GM23338 (cell line): ENCODE measurements around the gene TM6SF1. TPM values are rescaled to one million over a fixed set of nuclear protein-coding genes. Genes with fewer than 3 reads are reported as not detected.

ENCODE experiments used
- ATAC-seq: fragments of 200-7000 bp; cut with Tn5 transposase; 3 replicates; pipeline ENCODE4 v1.9.1; 2020
- DNase-seq: peaks from one replicate; pipeline ENCODE4 v3.0.0-alpha.2; 2015; ENCODE audit warnings: low spot score
- H2AFZ ChIP-seq: fragments of 200-600 bp; sonication (generic); 2 replicates; pipeline ENCODE4 v1.8.0; 2016; ENCODE audit warnings: antibody characterized with exemption, mild to moderate bottlenecking, moderate library complexity
- H3F3A ChIP-seq: fragments of 200-600 bp; sonication (generic); replicated peaks from 2 replicates; pipeline ENCODE4 v1.8.0; 2017; ENCODE audit warnings: antibody characterized with exemption, mixed run types, low read depth
- H3K27ac ChIP-seq: fragments of 200-600 bp; sonication (generic); 2 replicates; pipeline ENCODE4 v1.6.1; 2016; ENCODE audit warnings: low read depth
- H3K27me3 ChIP-seq: fragments of 200-600 bp; sonication (generic); 2 replicates; pipeline ENCODE4 v1.8.0; 2016; ENCODE audit warnings: mild to moderate bottlenecking, mixed run types, moderate library complexity; ENCODE audit not compliant: insufficient read depth
- H3K36me3 ChIP-seq: fragments of 200-600 bp; sonication (generic); 2 replicates; pipeline ENCODE4 v1.8.0; 2016; ENCODE audit warnings: mild to moderate bottlenecking; ENCODE audit not compliant: insufficient read depth
- H3K4me1 ChIP-seq: fragments of 200-600 bp; sonication (generic); 2 replicates; pipeline ENCODE4 v1.8.0; 2016; ENCODE audit warnings: mild to moderate bottlenecking, moderate library complexity; ENCODE audit not compliant: insufficient read depth
- H3K4me2 ChIP-seq: fragments of 200-600 bp; sonication (generic); 2 replicates; pipeline ENCODE4 v1.7.1; 2017; ENCODE audit warnings: mixed run types
- H3K4me3 ChIP-seq: fragments of 200-600 bp; sonication (generic); 2 replicates; pipeline ENCODE4 v1.6.1; 2016; ENCODE audit warnings: mixed run types
- H3K79me2 ChIP-seq: fragments of 200-600 bp; sonication (generic); replicated peaks from 2 replicates; pipeline ENCODE4 v1.8.0; 2017; ENCODE audit warnings: mild to moderate bottlenecking; ENCODE audit not compliant: insufficient read depth
- H3K9me2 ChIP-seq: fragments of 200-600 bp; sonication (generic); 2 replicates; pipeline ENCODE4 v1.8.0; 2017; ENCODE audit not compliant: insufficient read depth
- H4K20me1 ChIP-seq: fragments of 200-600 bp; sonication (generic); replicated peaks from 2 replicates; pipeline ENCODE4 v1.8.0; 2017; ENCODE audit warnings: mild to moderate bottlenecking; ENCODE audit not compliant: insufficient read depth
- H3K27ac Mint-ChIP-seq: 2 replicates; pipeline ENCODE4 v1.8.0; 2020; ENCODE audit warnings: inconsistent platforms, mild to moderate bottlenecking, moderate library complexity, mixed read lengths
- H3K27me3 Mint-ChIP-seq: 3 replicates; pipeline ENCODE4 v1.8.0; 2022; ENCODE audit warnings: low read depth, mild to moderate bottlenecking, moderate library complexity, mixed read lengths, inconsistent platforms; ENCODE audit not compliant: insufficient read depth, poor library complexity
- H3K36me3 Mint-ChIP-seq: 3 replicates; pipeline ENCODE4 v1.8.0; 2021; ENCODE audit warnings: low read depth, mild to moderate bottlenecking, inconsistent platforms, moderate library complexity, mixed read lengths
- H3K4me1 Mint-ChIP-seq: 3 replicates; pipeline ENCODE4 v1.8.0; 2020; ENCODE audit warnings: mild to moderate bottlenecking, inconsistent platforms, mixed read lengths
- H3K4me3 Mint-ChIP-seq: 3 replicates; pipeline ENCODE4 v1.8.0; 2021; ENCODE audit warnings: moderate library complexity, mild to moderate bottlenecking, inconsistent platforms, mixed read lengths
- H3K9me3 Mint-ChIP-seq: 3 replicates; pipeline ENCODE4 v1.8.0; 2020; ENCODE audit warnings: moderate library complexity, mild to moderate bottlenecking, inconsistent platforms, mixed read lengths
- ETS1 ChIP-seq: IDR thresholded peaks from 2 replicates; pipeline ENCODE4 v1.6.1; 2016; ENCODE audit warnings: antibody characterized with exemption
- EZH2 ChIP-seq: fragments of 200-600 bp; sonication (generic); IDR thresholded peaks from one replicate; pipeline ENCODE4 v1.8.0; 2017; ENCODE audit warnings: antibody characterized with exemption, mild to moderate bottlenecking, low read depth; ENCODE audit not compliant: unreplicated experiment
- EZH2phosphoT487 ChIP-seq: fragments of 200-600 bp; sonication (generic); IDR thresholded peaks from one replicate; pipeline ENCODE4 v1.8.1; 2018; ENCODE audit warnings: antibody characterized with exemption; ENCODE audit not compliant: unreplicated experiment
- POLR2AphosphoS5 ChIP-seq: IDR thresholded peaks from 2 replicates; pipeline ENCODE4 v1.6.1; 2016; ENCODE audit warnings: antibody characterized with exemption, low read depth
- STAT1 ChIP-seq: IDR thresholded peaks from one replicate; pipeline ENCODE4 v1.6.1; 2016; ENCODE audit warnings: antibody characterized with exemption; ENCODE audit not compliant: unreplicated experiment
- ZNF114 ChIP-seq: fragments of 250-450 bp; sonication (Bioruptor Pico); IDR thresholded peaks from 2 replicates; pipeline ENCODE4 v1.5.0; 2020; ENCODE audit warnings: mild to moderate bottlenecking, moderate library complexity
- ZNF462 ChIP-seq: fragments of 250-450 bp; sonication (Bioruptor Pico); IDR thresholded peaks from 2 replicates; pipeline ENCODE4 v1.5.0; 2020; ENCODE audit warnings: mild to moderate bottlenecking, moderate library complexity
- polyA plus RNA-seq: library from polyadenylated mRNA; unstranded; fragments of >200 nt; fragmentation: Nextera tagmentation; extraction: Ambion mirVana; gene quantifications from 2 replicates; pipeline ENCODE4 v1.2.1, GENCODE V29; 2016
- total RNA-seq: library from RNA; depleted of rRNA; stranded (reverse); fragments of >200 nt; shearing (Covaris generic); gene quantifications from 2 replicates; pipeline ENCODE4 v1.2.3, GENCODE V29; 2014

Gene TM6SF1
- total and polyA plus RNA-seq, 2 experiments from 2014 or later: 0.80 to 1.5 TPM

GRCh38 chr15:83153288-83153687, 45.8 kb downstream of the TM6SF1 start:
- Histone ChIP-seq H3K4me1 (peaks cover 14% of the 10 kb centered on the region; the same call in 1 of the 2 replicates), H4K20me1 (no peaks in the 10 kb centered on the region; the same call in none of the 2 replicates), H3K79me2 (no peaks in the 10 kb centered on the region), H3K36me3 (peaks cover 27% of the 10 kb centered on the region), H3K27ac (no peak overlapping the region), H3K27me3 (no peaks in the 10 kb centered on the region), H3K4me2 (no peak overlapping the region), H2AFZ (no peak overlapping the region), H3K4me3 (no peak overlapping the region), H3K9me2 (no peaks in the 10 kb centered on the region), H3F3A (no peaks in the 10 kb centered on the region)
- TF ChIP-seq EZH2phosphoT487: no peak
- Mint-ChIP-seq H3K4me3 (no peak overlapping the region), H3K9me3 (no peaks in the 10 kb centered on the region), H3K27me3 (no peaks in the 10 kb centered on the region), H3K27ac (no peak overlapping the region), H3K4me1 (peaks cover 18% of the 10 kb centered on the region), H3K36me3 (peaks cover 52% of the 10 kb centered on the region)
- DNase-seq: no peak
- no peak for ATAC-seq

- H3K36me3 Mint-ChIP-seq: peaks cover 45% of the 10 kb centered on the region
- H3K79me2 ChIP-seq: peaks cover 5% of the 10 kb centered on the region; the same call in 1 of the 2 replicates
- no peaks in the 10 kb centered on the region for H3K27me3 Mint-ChIP-seq
- H4K20me1 ChIP-seq: peaks cover 1% of the 10 kb centered on the region
- TF ChIP-seq ZNF114 (CRISPR knock-in tag) (no peak), STAT1 (no peak), ETS1 (no peak)
- H3K4me1 ChIP-seq: peaks cover 7% of the 10 kb centered on the region; the same call in 1 of the 2 replicates
- H3K4me1 Mint-ChIP-seq: peaks cover 5% of the 10 kb centered on the region
- H3K9me2 ChIP-seq: no peaks in the 10 kb centered on the region
- H3K27ac ChIP-seq: no peak overlapping the region
- H3K9me3 Mint-ChIP-seq: no peaks in the 10 kb centered on the region
- no peak overlapping the region for H2AFZ ChIP-seq
- peak; percentile 30 for DNase-seq
- peaks cover 11% of the 10 kb centered on the region; the same call in 1 of the 2 replicates for H3K36me3 ChIP-seq
- H3K4me3 ChIP-seq: no peak overlapping the region
- H3K27ac Mint-ChIP-seq: peak overlapping the region; percentile 65; the same call in 1 of the 2 replicates
- no peaks in the 10 kb centered on the region for H3K27me3 ChIP-seq
- H3K4me3 Mint-ChIP-seq: no peak overlapping the region
- H3F3A ChIP-seq: no peaks in the 10 kb centered on the region
- H3K4me2 ChIP-seq: no peak overlapping the region
- peak; percentile 34; the same call in 2 of the 3 replicates for ATAC-seq
These were observed 48.5 kb downstream of the TM6SF1 start for GRCh38 chr15:83155942-83156341.

- no peak overlapping the region for H3K4me3 ChIP-seq
- peaks cover 4% of the 10 kb centered on the region for H4K20me1 ChIP-seq
- no peaks in the 10 kb centered on the region for H3K9me2 ChIP-seq
- no peak overlapping the region for H2AFZ ChIP-seq
- H3K4me2 ChIP-seq: no peak overlapping the region
- DNase-seq: no peak
- Mint-ChIP-seq H3K4me3 (no peak overlapping the region), H3K36me3 (peaks cover 47% of the 10 kb centered on the region), H3K27me3 (no peaks in the 10 kb centered on the region), H3K9me3 (no peaks in the 10 kb centered on the region), H3K27ac (no peak overlapping the region), H3K4me1 (peaks cover 5% of the 10 kb centered on the region)
- peaks cover 18% of the 10 kb centered on the region for H3K79me2 ChIP-seq
- no peak for ATAC-seq
- no peaks in the 10 kb centered on the region for H3F3A ChIP-seq
- H3K27me3 ChIP-seq: no peaks in the 10 kb centered on the region
- H3K27ac ChIP-seq: no peak overlapping the region
- peaks cover 7% of the 10 kb centered on the region; the same call in 1 of the 2 replicates for H3K4me1 ChIP-seq
- H3K36me3 ChIP-seq: peaks cover 8% of the 10 kb centered on the region; the same call in 1 of the 2 replicates
- TF ChIP-seq POLR2AphosphoS5 (no peak), ZNF462 (CRISPR knock-in tag) (no peak), EZH2phosphoT487 (no peak), ETS1 (no peak), EZH2 (no peak)
These were observed 50.9 kb downstream of the TM6SF1 start for GRCh38 chr15:83158393-83158792.
